HCT116 (cell line): Measurements from ENCODE around the gene ALK. TPM values are rescaled to one million over a fixed set of nuclear protein-coding genes. Genes with fewer than 3 reads are reported as not detected.

Experiments
- ATAC-seq: fragments of 200-7000 bp; cut with Tn5 transposase; 2 replicates; pipeline ENCODE4 v1.9.1; 2020; ENCODE audit warnings: mild to moderate bottlenecking, moderate library complexity
- BruUV-seq: library from RNA; stranded (reverse); fragments of 400-500 nt; replicated peaks from 2 replicates; lab custom pipeline; 2021; lab: Mats Ljungman, UMichigan
- CTCF ChIA-PET: fragments of 300-600 bp; sonication (Branson Sonifier 250); formaldehyde crosslinking; loops from one replicate; lab custom pipeline; 2021; ENCODE audit warnings: antibody characterized with exemption; lab: Charles Lee
- POLR2A ChIA-PET: fragments of 300-600, 350-600 bp; sonication (Branson Sonifier 250); formaldehyde crosslinking; loops from one replicate; lab custom pipeline; 2021; ENCODE audit warnings: antibody characterized with exemption; lab: Charles Lee
- RAD21 ChIA-PET, 2 experiments: fragments of 300-600 bp; sonication (Branson Sonifier 250); formaldehyde crosslinking; loops; one replicate each; lab custom pipeline; 2023; ENCODE audit warnings: low total read pairs in 2 of 2; ENCODE audit not compliant: uncharacterized antibody in 2 of 2, unreplicated experiment in 2 of 2, low non-redundant PET in 1 of 2; lab: Charles Lee
- DNase-seq: peaks from one replicate; pipeline ENCODE4 v3.0.0-alpha.2; 2010; ENCODE audit warnings: low read depth, low spot score
- H2AFZ ChIP-seq: fragments of 200-600 bp; shearing (Covaris generic), sonication (generic); 2 replicates; pipeline ENCODE4 v1.6.1; 2017; ENCODE audit warnings: low read depth, mixed run types, mixed read lengths, antibody characterized with exemption, low read length; ENCODE audit not compliant: poor library complexity, severe bottlenecking
- H3K27ac ChIP-seq: 2 replicates; pipeline ENCODE4 v1.5.1; 2012; ENCODE audit warnings: low read depth, low read length
- H3K27me3 ChIP-seq: fragments of 200-600 bp; sonication (generic); 2 replicates; pipeline ENCODE4 v1.6.1; 2016; ENCODE audit warnings: mixed run types, low read length, mixed read lengths; ENCODE audit not compliant: insufficient read depth
- H3K36me3 ChIP-seq, 2 experiments: fragments of 200-500 bp in 1 of 2; fragments of 200-600 bp in 1 of 2; sonication (Bioruptor generic) in 1 of 2; sonication (generic) in 1 of 2; 2 replicates each; pipeline versions ENCODE4 v1.5.1 to v1.6.1; 2014 to 2016; ENCODE audit warnings: low read length in 2 of 2, inconsistent platforms in 1 of 2, mixed read lengths in 1 of 2, mixed run types in 1 of 2; ENCODE audit not compliant: insufficient read depth in 2 of 2, control insufficient read depth in 1 of 2
- H3K4me1 ChIP-seq, 2 experiments: fragments of 200-600 bp in 1 of 2; sonication (generic) in 1 of 2; 2 replicates each; pipeline versions ENCODE4 v1.5.1 to v1.6.1; 2012 to 2017; ENCODE audit warnings: low read length in 2 of 2, inconsistent platforms in 1 of 2, mild to moderate bottlenecking in 1 of 2, mixed read lengths in 1 of 2, mixed run types in 1 of 2, moderate library complexity in 1 of 2; ENCODE audit not compliant: insufficient read depth in 2 of 2, control insufficient read depth in 1 of 2
- H3K4me2 ChIP-seq: fragments of 200-600 bp; sonication (generic); 2 replicates; pipeline ENCODE4 v1.6.1; 2017; ENCODE audit warnings: mixed run types, low read length, mixed read lengths
- H3K4me3 ChIP-seq, 2 experiments: fragments of 200-600 bp in 1 of 2; sonication (generic) in 1 of 2; replicated peaks in 1 of 2; 2 replicates each; pipeline ENCODE4 v1.5.1; 2011 to 2016; ENCODE audit warnings: low read length in 2 of 2, control low read depth in 1 of 2, low read depth in 1 of 2, mild to moderate bottlenecking in 1 of 2, mixed read lengths in 1 of 2, mixed run types in 1 of 2
- H3K79me2 ChIP-seq: fragments of 200-600 bp; sonication (generic); 2 replicates; pipeline ENCODE4 v1.6.1; 2017; ENCODE audit warnings: mild to moderate bottlenecking, mixed run types, low read length, moderate library complexity, mixed read lengths; ENCODE audit not compliant: insufficient read depth
- H3K9ac ChIP-seq: fragments of 200-600 bp; sonication (generic); 2 replicates; pipeline ENCODE4 v1.6.1; 2016; ENCODE audit warnings: low read length, mixed read lengths
- H3K9me2 ChIP-seq: fragments of 200-600 bp; sonication (generic), shearing (Covaris generic); 2 replicates; pipeline ENCODE4 v1.6.1; 2017; ENCODE audit warnings: mixed run types, mild to moderate bottlenecking, moderate library complexity; ENCODE audit not compliant: insufficient read depth
- H3K9me3 ChIP-seq, 2 experiments: fragments of 200-500 bp in 1 of 2; fragments of 200-600 bp in 1 of 2; sonication (Bioruptor generic) in 1 of 2; sonication (generic) in 1 of 2; 2 replicates each; pipeline ENCODE4 v1.6.1; 2014 to 2017; ENCODE audit warnings: low read length in 2 of 2, mixed read lengths in 2 of 2, inconsistent platforms in 1 of 2, low read depth in 1 of 2, mild to moderate bottlenecking in 1 of 2, mixed run types in 1 of 2, moderate library complexity in 1 of 2; ENCODE audit not compliant: control insufficient read depth in 1 of 2, insufficient read depth in 1 of 2
- H4K20me1 ChIP-seq: fragments of 200-600 bp; sonication (generic), shearing (Covaris generic); 2 replicates; pipeline ENCODE4 v1.6.1; 2017; ENCODE audit warnings: mixed run types, mild to moderate bottlenecking, moderate library complexity; ENCODE audit not compliant: insufficient read depth
- CBX3 ChIP-seq: IDR thresholded peaks from 2 replicates; pipeline ENCODE4 v1.6.1; 2012; ENCODE audit warnings: low read depth
- CEBPB ChIP-seq: IDR thresholded peaks from 2 replicates; pipeline ENCODE4 v1.6.1; 2012; ENCODE audit warnings: low read depth
- EGR1 ChIP-seq: IDR thresholded peaks from 2 replicates; pipeline ENCODE4 v1.6.1; 2012; ENCODE audit warnings: low read depth
- ELF1 ChIP-seq: IDR thresholded peaks from 2 replicates; pipeline ENCODE4 v1.6.1; 2012; ENCODE audit warnings: low read depth, borderline replicate concordance
- FOSL1 ChIP-seq: IDR thresholded peaks from 2 replicates; pipeline ENCODE4 v1.6.1; 2012; ENCODE audit warnings: low read depth
- POLR2AphosphoS5 ChIP-seq: IDR thresholded peaks from 2 replicates; pipeline ENCODE4 v1.6.1; 2011; ENCODE audit warnings: mild to moderate bottlenecking, low read depth, low read length, moderate library complexity
- SIN3A ChIP-seq: IDR thresholded peaks from 2 replicates; pipeline ENCODE4 v1.6.1; 2012; ENCODE audit warnings: low read depth
- TCF7L2 ChIP-seq: IDR thresholded peaks from 2 replicates; pipeline ENCODE4 v1.7.0; 2011; ENCODE audit warnings: borderline replicate concordance, inconsistent platforms; ENCODE audit not compliant: insufficient read depth, insufficient read length; ENCODE audit errors: extremely low read depth
- YY1 ChIP-seq: IDR thresholded peaks from 2 replicates; pipeline ENCODE4 v1.6.1; 2011; ENCODE audit warnings: low read length, low read depth, moderate library complexity, mild to moderate bottlenecking; ENCODE audit not compliant: insufficient replicate concordance; ENCODE audit errors: extremely low read depth
- ZBTB33 ChIP-seq: IDR thresholded peaks from 2 replicates; pipeline ENCODE4 v1.6.1; 2011; ENCODE audit warnings: mild to moderate bottlenecking, low read length, moderate library complexity; ENCODE audit not compliant: insufficient replicate concordance; ENCODE audit errors: extremely low read depth
- ZFX ChIP-seq: fragments of 450-650 bp; IDR thresholded peaks from 2 replicates; pipeline ENCODE4 v1.6.1; 2017
- intact Hi-C: fragments of 100-400 bp; cut with micrococcal nuclease; formaldehyde crosslinking; loops from 2 replicates; pipeline ENCODE4 v1.10.0; 2022
- total RNA-seq: library from RNA; stranded (reverse); gene quantifications from one replicate; pipeline ENCODE4 v1.2.1, GENCODE V29; 2021; ENCODE audit not compliant: unreplicated experiment
- TF ChIP-seq, protein P1 (sequence below): IDR thresholded peaks from 2 replicates; pipeline ENCODE4 v1.6.1; 2012; ENCODE audit warnings: low read depth
- TF ChIP-seq, protein P2 (sequence below): IDR thresholded peaks from 2 replicates; pipeline ENCODE4 v1.6.1; 2012

ALK gene
- total RNA-seq, 1 experiment from 2014 or later: not detected

- Histone ChIP-seq H4K20me1 (no peaks in the 10 kb centered on the region), H3K4me2 (no peak overlapping the region), H3K9me3 (no peaks in the 10 kb centered on the region), H3K27ac (no peak overlapping the region), H3K4me3 (no peak overlapping the region), H3K9ac (no peak overlapping the region), H3K4me1 (no peaks in the 10 kb centered on the region), H3K79me2 (no peaks in the 10 kb centered on the region), H3K9me2 (no peaks in the 10 kb centered on the region), H2AFZ (no peak overlapping the region), H3K27me3 (peaks cover 72% of the 10 kb centered on the region), H3K36me3 (no peaks in the 10 kb centered on the region)
- no peak for TF ChIP-seq ELF1
- TF ChIP-seq FOSL1: no peak
- TF ChIP-seq, protein P1, sequence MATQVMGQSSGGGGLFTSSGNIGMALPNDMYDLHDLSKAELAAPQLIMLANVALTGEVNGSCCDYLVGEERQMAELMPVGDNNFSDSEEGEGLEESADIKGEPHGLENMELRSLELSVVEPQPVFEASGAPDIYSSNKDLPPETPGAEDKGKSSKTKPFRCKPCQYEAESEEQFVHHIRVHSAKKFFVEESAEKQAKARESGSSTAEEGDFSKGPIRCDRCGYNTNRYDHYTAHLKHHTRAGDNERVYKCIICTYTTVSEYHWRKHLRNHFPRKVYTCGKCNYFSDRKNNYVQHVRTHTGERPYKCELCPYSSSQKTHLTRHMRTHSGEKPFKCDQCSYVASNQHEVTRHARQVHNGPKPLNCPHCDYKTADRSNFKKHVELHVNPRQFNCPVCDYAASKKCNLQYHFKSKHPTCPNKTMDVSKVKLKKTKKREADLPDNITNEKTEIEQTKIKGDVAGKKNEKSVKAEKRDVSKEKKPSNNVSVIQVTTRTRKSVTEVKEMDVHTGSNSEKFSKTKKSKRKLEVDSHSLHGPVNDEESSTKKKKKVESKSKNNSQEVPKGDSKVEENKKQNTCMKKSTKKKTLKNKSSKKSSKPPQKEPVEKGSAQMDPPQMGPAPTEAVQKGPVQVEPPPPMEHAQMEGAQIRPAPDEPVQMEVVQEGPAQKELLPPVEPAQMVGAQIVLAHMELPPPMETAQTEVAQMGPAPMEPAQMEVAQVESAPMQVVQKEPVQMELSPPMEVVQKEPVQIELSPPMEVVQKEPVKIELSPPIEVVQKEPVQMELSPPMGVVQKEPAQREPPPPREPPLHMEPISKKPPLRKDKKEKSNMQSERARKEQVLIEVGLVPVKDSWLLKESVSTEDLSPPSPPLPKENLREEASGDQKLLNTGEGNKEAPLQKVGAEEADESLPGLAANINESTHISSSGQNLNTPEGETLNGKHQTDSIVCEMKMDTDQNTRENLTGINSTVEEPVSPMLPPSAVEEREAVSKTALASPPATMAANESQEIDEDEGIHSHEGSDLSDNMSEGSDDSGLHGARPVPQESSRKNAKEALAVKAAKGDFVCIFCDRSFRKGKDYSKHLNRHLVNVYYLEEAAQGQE: no peak
- TF ChIP-seq, protein P2, sequence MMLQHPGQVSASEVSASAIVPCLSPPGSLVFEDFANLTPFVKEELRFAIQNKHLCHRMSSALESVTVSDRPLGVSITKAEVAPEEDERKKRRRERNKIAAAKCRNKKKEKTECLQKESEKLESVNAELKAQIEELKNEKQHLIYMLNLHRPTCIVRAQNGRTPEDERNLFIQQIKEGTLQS: no peak
- no peak for TF ChIP-seq EGR1
- TF ChIP-seq CEBPB: no peak
- DNase-seq (no peak), ATAC-seq (no peak)
- POLR2A ChIA-PET: no interaction called here
- RAD21 ChIA-PET: no interaction called here
- CTCF ChIA-PET: no interaction called here
- intact Hi-C loops: no loop called here
- no TSS peak for BruUV-seq
These were observed 226.6 kb downstream of the ALK start for GRCh38 chr2:29694741-29695140.

- H3K27ac ChIP-seq: no peak overlapping the region
- ATAC-seq (no peak), DNase-seq (no peak)
- intact Hi-C loops: no loop called here
- H3K4me1 ChIP-seq: no peaks in the 10 kb centered on the region
- POLR2A ChIA-PET: no interaction called here
- no peak overlapping the region for H3K9ac ChIP-seq
- no peaks in the 10 kb centered on the region for H3K9me2 ChIP-seq
- peaks cover 69% of the 10 kb centered on the region for H3K27me3 ChIP-seq
- RAD21 ChIA-PET: no interaction called here
- H3K9me3 ChIP-seq: no peaks in the 10 kb centered on the region
- TF ChIP-seq CBX3 (no peak), POLR2AphosphoS5 (no peak), SIN3A (no peak), ZFX (no peak), ZBTB33 (no peak), TCF7L2 (no peak), YY1 (no peak)
- no peak overlapping the region for H3K4me3 ChIP-seq
- H4K20me1 ChIP-seq: no peaks in the 10 kb centered on the region
- no peaks in the 10 kb centered on the region for H3K36me3 ChIP-seq
- no peak overlapping the region for H2AFZ ChIP-seq
- H3K4me2 ChIP-seq: no peak overlapping the region
- CTCF ChIA-PET: no interaction called here
- H3K79me2 ChIP-seq: no peaks in the 10 kb centered on the region
- no TSS peak for BruUV-seq
These were observed 229.9 kb downstream of the ALK start for GRCh38 chr2:29691391-29691950.
